GM23248 (cell line): Measurements from ENCODE around the gene CHRNA4.

ENCODE experiments used
- EZH2 ChIP-seq: fragments of 200-600 bp; sonication (generic); IDR thresholded peaks from 2 replicates; pipeline ENCODE4 v1.6.1; 2018; ENCODE audit warnings: antibody characterized with exemption, mild to moderate bottlenecking; ENCODE audit not compliant: insufficient read depth, poor library complexity, severe bottlenecking
- EZH2phosphoT487 ChIP-seq: fragments of 200-600 bp; sonication (generic); IDR thresholded peaks from 2 replicates; pipeline ENCODE4 v1.6.1; 2018; ENCODE audit warnings: antibody characterized with exemption, moderate library complexity, mild to moderate bottlenecking, low read depth; ENCODE audit not compliant: insufficient read depth

DNA sequence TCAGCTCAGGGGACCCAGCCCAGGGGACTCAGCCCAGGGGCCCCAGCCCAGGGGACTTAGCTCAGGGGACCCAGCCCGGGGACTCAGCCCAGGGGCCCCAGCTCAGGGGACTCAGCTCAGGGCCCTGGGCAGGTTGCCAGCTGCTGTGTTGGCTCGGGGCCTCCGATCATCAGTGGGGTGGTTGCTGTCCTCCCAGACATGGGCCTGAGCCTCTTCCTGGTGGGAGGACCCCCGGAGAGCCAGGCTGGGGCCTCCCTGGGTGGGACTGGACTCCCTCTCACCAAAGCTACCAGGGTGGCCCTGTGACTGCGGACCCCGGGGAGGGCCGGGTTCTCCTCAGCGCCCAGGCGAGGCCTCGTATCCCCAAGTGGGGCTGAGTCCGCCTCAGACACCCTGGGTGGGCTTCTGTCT, 63.8 kb downstream of the CHRNA4 start:
- TF ChIP-seq EZH2 (no peak), EZH2phosphoT487 (no peak)
